H1 (cell line): ENCODE measurements around the gene CRCP. TPM values are rescaled to one million over a fixed set of nuclear protein-coding genes. Genes with fewer than 3 reads are reported as not detected.

Source experiments
- CTCF ChIA-PET: fragments of 300-600 bp; sonication (Branson Sonifier 250); formaldehyde crosslinking; loops from one replicate; lab custom pipeline; 2021; ENCODE audit not compliant: partially characterized antibody; lab: Charles Lee
- POLR2A ChIA-PET: fragments of 300-600 bp; sonication (Branson Sonifier 250); formaldehyde crosslinking; loops from one replicate; lab custom pipeline; 2021; ENCODE audit warnings: inconsistent platforms; ENCODE audit not compliant: partially characterized antibody; lab: Charles Lee
- DNase-seq, 2 experiments: peaks; one replicate each; pipeline versions ENCODE4 v3.0.0 to v3.0.0-alpha.2; 2010 to 2022; ENCODE audit warnings: low spot score in 2 of 2, low read depth in 1 of 2, mixed read lengths in 1 of 2
- FAIRE-seq: peaks from 2 replicates; lab custom pipeline; 2011; peaks lifted over from hg19 to GRCh38; lab: Jason Lieb, UNC
- H2AFZ ChIP-seq: 2 replicates; pipeline ENCODE4 v1.8.1; 2012; ENCODE audit warnings: low read length, inconsistent platforms
- H2AK5ac ChIP-seq: 2 replicates; pipeline ENCODE4 v1.6.1; 2013; ENCODE audit warnings: low read depth, low read length
- H2BK120ac ChIP-seq: replicated peaks from 2 replicates; pipeline ENCODE3; 2013; ENCODE audit warnings: low read depth, low read length, inconsistent platforms
- H2BK12ac ChIP-seq: 2 replicates; pipeline ENCODE4 v1.6.1; 2013; ENCODE audit warnings: low read depth, low read length
- H2BK15ac ChIP-seq: 2 replicates; pipeline ENCODE4 v1.6.1; 2013; ENCODE audit warnings: low read length
- H2BK20ac ChIP-seq: 2 replicates; pipeline ENCODE4 v1.6.1; 2013; ENCODE audit warnings: low read length
- H2BK5ac ChIP-seq: 2 replicates; pipeline ENCODE4 v1.6.1; 2013; ENCODE audit warnings: low read depth, low read length
- H3K14ac ChIP-seq: 2 replicates; pipeline ENCODE4 v1.6.1; 2013; ENCODE audit warnings: inconsistent platforms; ENCODE audit not compliant: insufficient read length
- H3K18ac ChIP-seq: 2 replicates; pipeline ENCODE4 v1.6.1; 2013; ENCODE audit warnings: low read length; ENCODE audit errors: extremely low read depth
- H3K23ac ChIP-seq: 2 replicates; pipeline ENCODE4 v1.6.1; 2013; ENCODE audit warnings: inconsistent platforms; ENCODE audit not compliant: insufficient read length
- H3K23me2 ChIP-seq: 2 replicates; pipeline ENCODE4 v1.6.1; 2013; ENCODE audit warnings: low read depth, low read length
- H3K27ac ChIP-seq: 2 replicates; pipeline ENCODE4 v1.6.1; 2011; ENCODE audit warnings: low read depth, low read length, inconsistent platforms
- H3K27me3 ChIP-seq, 4 experiments: replicated peaks in 1 of 4; 1 replicate in 1 of 4; 2 replicates in 3 of 4; pipeline versions ENCODE4 v1.6.1 to v1.8.1; 2011 to 2013; ENCODE audit warnings: low read length in 3 of 4, mild to moderate bottlenecking in 3 of 4, inconsistent platforms in 2 of 4, mixed read lengths in 2 of 4, moderate library complexity in 1 of 4; ENCODE audit not compliant: control insufficient read depth in 3 of 4, insufficient read depth in 3 of 4; ENCODE audit errors: extremely low read depth in 1 of 4
- H3K36me3 ChIP-seq, 4 experiments: 2 replicates each; pipeline versions ENCODE4 v1.6.1 to v1.8.1; 2011 to 2013; ENCODE audit warnings: mild to moderate bottlenecking in 4 of 4, low read length in 3 of 4, moderate library complexity in 2 of 4, control low read depth in 1 of 4, inconsistent platforms in 1 of 4; ENCODE audit not compliant: insufficient read depth in 4 of 4, control insufficient read depth in 2 of 4
- H3K4ac ChIP-seq: replicated peaks from 2 replicates; pipeline ENCODE3; 2013; ENCODE audit warnings: low read length, low read depth, mixed read lengths, inconsistent platforms; ENCODE audit not compliant: insufficient read length
- H3K4me1 ChIP-seq, 4 experiments: replicated peaks in 1 of 4; 1 replicate in 1 of 4; 2 replicates in 3 of 4; pipeline versions ENCODE4 v1.6.1 to v1.8.1; 2011 to 2013; ENCODE audit warnings: low read length in 3 of 4, inconsistent platforms in 2 of 4, mixed read lengths in 1 of 4; ENCODE audit not compliant: insufficient read depth in 4 of 4, control insufficient read depth in 3 of 4
- H3K4me2 ChIP-seq, 2 experiments: 2 replicates each; pipeline versions ENCODE4 v1.6.1 to v1.8.1; 2011 to 2013; ENCODE audit warnings: low read depth in 2 of 2, low read length in 2 of 2, control low read depth in 1 of 2, inconsistent platforms in 1 of 2, mild to moderate bottlenecking in 1 of 2; ENCODE audit not compliant: insufficient read depth in 1 of 2
- H3K4me3 ChIP-seq, 4 experiments: fragments of 200-600, 300-600 bp in 1 of 4; sonication (generic), shearing (Covaris generic), sonication (Bioruptor Twin) in 1 of 4; 2 replicates each; pipeline versions ENCODE4 v1.5.1 to v1.8.1; 2011 to 2016; ENCODE audit warnings: low read length in 4 of 4, low read depth in 3 of 4, control low read depth in 2 of 4, inconsistent platforms in 2 of 4, mild to moderate bottlenecking in 2 of 4, mixed read lengths in 1 of 4, moderate library complexity in 1 of 4; ENCODE audit not compliant: insufficient read depth in 2 of 4; ENCODE audit errors: extremely low read depth in 1 of 4
- H3K56ac ChIP-seq: replicated peaks from 2 replicates; pipeline ENCODE3; 2013; ENCODE audit warnings: low read depth, mild to moderate bottlenecking, mixed read lengths, low read length, inconsistent platforms; ENCODE audit not compliant: insufficient read length
- H3K79me1 ChIP-seq: 2 replicates; pipeline ENCODE4 v1.6.1; 2013; ENCODE audit warnings: low read depth, low read length, control low read depth
- H3K79me2 ChIP-seq, 2 experiments: 2 replicates each; pipeline versions ENCODE4 v1.6.1 to v1.8.1; 2012 to 2013; ENCODE audit warnings: low read length in 2 of 2, mild to moderate bottlenecking in 2 of 2, inconsistent platforms in 1 of 2; ENCODE audit not compliant: insufficient read depth in 2 of 2, control insufficient read depth in 1 of 2
- H3K9ac ChIP-seq, 4 experiments: replicated peaks in 1 of 4; 1 replicate in 1 of 4; 2 replicates in 3 of 4; pipeline versions ENCODE4 v1.6.1 to v1.8.1; 2011 to 2013; ENCODE audit warnings: low read depth in 3 of 4, low read length in 3 of 4, control low read depth in 2 of 4, mild to moderate bottlenecking in 2 of 4, moderate library complexity in 2 of 4, inconsistent platforms in 1 of 4; ENCODE audit errors: extremely low read depth in 1 of 4
- H3K9me3 ChIP-seq, 2 experiments: 2 replicates each; pipeline versions ENCODE4 v1.6.1 to v1.8.1; 2012 to 2013; ENCODE audit warnings: mild to moderate bottlenecking in 2 of 2, moderate library complexity in 2 of 2, control low read depth in 1 of 2, inconsistent platforms in 1 of 2, low read depth in 1 of 2, low read length in 1 of 2, mixed read lengths in 1 of 2; ENCODE audit not compliant: insufficient read depth in 2 of 2
- H4K20me1 ChIP-seq, 2 experiments: replicated peaks in 1 of 2; 2 replicates each; pipeline versions ENCODE3 to v1.8.1; 2011 to 2013; ENCODE audit warnings: inconsistent platforms in 2 of 2, low read length in 2 of 2, mild to moderate bottlenecking in 1 of 2; ENCODE audit not compliant: insufficient read depth in 2 of 2, control insufficient read depth in 1 of 2
- H4K5ac ChIP-seq: 2 replicates; pipeline ENCODE4 v1.6.1; 2013; ENCODE audit warnings: low read length, low read depth, mixed read lengths, inconsistent platforms; ENCODE audit not compliant: insufficient read length
- H4K8ac ChIP-seq: 2 replicates; pipeline ENCODE4 v1.8.0; 2013; ENCODE audit warnings: mild to moderate bottlenecking, moderate library complexity, low read length, inconsistent platforms; ENCODE audit not compliant: insufficient read depth; ENCODE audit errors: extremely low read depth
- H4K91ac ChIP-seq: replicated peaks from 2 replicates; pipeline ENCODE3; 2013; ENCODE audit warnings: low read length, mixed read lengths, inconsistent platforms; ENCODE audit not compliant: insufficient read length
- CBX5 ChIP-seq: fragments of 300-800, 300-1000 bp; sonication (generic); IDR thresholded peaks from 2 replicates; pipeline ENCODE4 v1.7.1; 2016; ENCODE audit warnings: antibody characterized with exemption, low read length, low read depth
- CTBP2 ChIP-seq: IDR thresholded peaks from 2 replicates; pipeline ENCODE4 v1.7.0; 2011; ENCODE audit warnings: borderline replicate concordance, mild to moderate bottlenecking, moderate library complexity, mixed read lengths, low read length; ENCODE audit not compliant: insufficient read depth, insufficient read length
- E2F6 ChIP-seq: IDR thresholded peaks from 2 replicates; pipeline ENCODE4 v1.6.1; 2012; ENCODE audit warnings: inconsistent platforms
- JUND ChIP-seq: IDR thresholded peaks from 2 replicates; pipeline ENCODE4 v1.6.1; 2011; ENCODE audit warnings: mild to moderate bottlenecking, improper control_type of control experiment, low read length
- KDM4A ChIP-seq: IDR thresholded peaks from one replicate; pipeline ENCODE4 v1.7.1; 2012; ENCODE audit warnings: low read depth, mild to moderate bottlenecking, moderate library complexity, low read length, inconsistent platforms; ENCODE audit not compliant: severe bottlenecking
- NRF1 ChIP-seq: IDR thresholded peaks from 2 replicates; pipeline ENCODE4 v1.6.1; 2011; ENCODE audit warnings: mild to moderate bottlenecking, low read depth, low read length, improper control_type of control experiment
- SIN3A ChIP-seq, 2 experiments: IDR thresholded peaks in 1 of 2; conservative IDR thresholded peaks in 1 of 2; 2 replicates each; pipeline ENCODE4 v1.6.1; 2011 to 2012; ENCODE audit warnings: low read length in 2 of 2, improper control_type of control experiment in 1 of 2, low read depth in 1 of 2, mild to moderate bottlenecking in 1 of 2
- SP2 ChIP-seq: IDR thresholded peaks from 2 replicates; pipeline ENCODE4 v1.6.1; 2012; ENCODE audit warnings: mild to moderate bottlenecking, low read length, inconsistent platforms
- TCF12 ChIP-seq: IDR thresholded peaks from 2 replicates; pipeline ENCODE4 v1.6.1; 2011; ENCODE audit warnings: low read depth, mild to moderate bottlenecking, low read length
- TEAD4 ChIP-seq: IDR thresholded peaks from 2 replicates; pipeline ENCODE4 v1.6.1; 2012; ENCODE audit warnings: low read depth, low read length, inconsistent platforms, mixed read lengths
- USF2 ChIP-seq: IDR thresholded peaks from 2 replicates; pipeline ENCODE4 v1.6.1; 2011; ENCODE audit warnings: low read length, improper control_type of control experiment
- WGBS, 2 experiments: shearing (Covaris generic) in 1 of 2; methylation state at CpG; one replicate each; pipeline versions ENCODE4 v1.1.6 to v1.1.7; 2013 to 2015; ENCODE audit warnings: low lambda C conversion rate in 2 of 2, mixed read lengths in 2 of 2, inconsistent platforms in 1 of 2, low coverage in 1 of 2, missing lambda C conversion rate in 1 of 2; ENCODE audit not compliant: insufficient replicate concordance in 2 of 2, insufficient coverage in 1 of 2, insufficient read length in 1 of 2; ENCODE audit errors: extremely low coverage in 1 of 2, missing lambda C conversion rate in 1 of 2; 5-methylcytosine and 5-hydroxymethylcytosine counted together
- polyA plus RNA-seq, 7 experiments: library from polyadenylated mRNA; depleted of rRNA in 3 of 7; stranded (reverse) in 5 of 7; unstranded in 2 of 7; fragments of >200 nt in 5 of 7; fragments of 200-250 nt in 2 of 7; gene quantifications; 1 replicate in 5 of 7; 2 replicates in 1 of 7; 4 replicates in 1 of 7; pipeline versions ENCODE4 v1.2.1 to v1.2.3, GENCODE V29; 2011 to 2013; ENCODE audit warnings: missing spikeins in 2 of 7, mixed read lengths in 2 of 7
- total RNA-seq: library from RNA; stranded (reverse); fragmentation: NEBNext Ultra II Directional; extraction: Animal tissue kit (Norgen Biotek cat#: 25700); gene quantifications from 2 replicates; pipeline ENCODE4 v1.2.1, GENCODE V29; 2021

Gene CRCP
- total and polyA plus RNA-seq, 2 of the 8 experiments (the other 6 are each of a cell fraction or from before 2014, with no cell fraction given) = 15.0 to 29.3 TPM

GRCh38 chr7:66187905-66188304 lies 73.3 kb downstream of the CRCP start:
- no peak overlapping the region for H2BK12ac ChIP-seq
- no peak overlapping the region for H3K9ac ChIP-seq
- no peak overlapping the region for H3K4me2 ChIP-seq
- H4K20me1 ChIP-seq = no peaks in the 10 kb centered on the region
- FAIRE-seq (no peak), DNase-seq (no peak)
- no peak overlapping the region for H4K5ac ChIP-seq
- H2AK5ac ChIP-seq = no peak overlapping the region
- peaks cover 0 to 3% of the 10 kb centered on the region in 2 experiments; a peak in 1 of 4 replicates for H3K9me3 ChIP-seq
- no peak for TF ChIP-seq TEAD4
- TF ChIP-seq SP2 = no peak
- TF ChIP-seq CTBP2 = no peak
- TF ChIP-seq SIN3A (conservative IDR thresholded peaks at IDR 0.05 in 1 of 2, IDR thresholded peaks at IDR 0.05 in 1 of 2; ENCODE audit: low read depth in 1 of 2, low read length in 2 of 2) = no peak
- TF ChIP-seq TCF12 = no peak
- no peak for TF ChIP-seq NRF1
- no peak for TF ChIP-seq CBX5
- no peak for TF ChIP-seq JUND
- TF ChIP-seq E2F6 = no peak
- TF ChIP-seq USF2 = no peak
- no peak for TF ChIP-seq KDM4A
- H3K23me2 ChIP-seq = no peaks in the 10 kb centered on the region; the same call in 1 of the 2 replicates
- H3K23ac ChIP-seq = no peak overlapping the region
- H3K18ac ChIP-seq = no peak overlapping the region
- H2BK20ac ChIP-seq = no peak overlapping the region
- no peaks in the 10 kb centered on the region for H3K36me3 ChIP-seq
- H2BK5ac ChIP-seq = no peak overlapping the region
- H3K56ac ChIP-seq = no peak overlapping the region
- H4K91ac ChIP-seq = no peak overlapping the region
- no peak overlapping the region for H3K27ac ChIP-seq
- H3K27me3 ChIP-seq = no peaks in the 10 kb centered on the region
- ChIA-PET POLR2A (no interaction called here), CTCF (no interaction called here)
- no peak overlapping the region for H3K4me3 ChIP-seq
- H3K79me2 ChIP-seq = no peaks in the 10 kb centered on the region
- no peak overlapping the region for H2AFZ ChIP-seq
- H3K4ac ChIP-seq = no peak overlapping the region
- no peaks in the 10 kb centered on the region for H3K79me1 ChIP-seq
- H4K8ac ChIP-seq = no peak overlapping the region
- no peaks in the 10 kb centered on the region for H3K4me1 ChIP-seq
- H3K14ac ChIP-seq = no peak overlapping the region
- no peak overlapping the region for H2BK15ac ChIP-seq
- 92% methylated on average over 1 of the region's 1 CpG; no CpG with 5 or more reads in 1 of the 2 experiments for WGBS, 2 experiments
- H2BK120ac ChIP-seq = no peak overlapping the region
